UCSD-AML1 (cell line): ENCODE data around the gene MAX.
"Not testable (repeated sequence)": the region's sequence is repeated elsewhere in the genome, so short reads cannot be mapped to it uniquely, and the experiment has no call there.

Experiments used
- DNase-seq: peaks from one replicate; lab custom pipeline; 2025; ENCODE audit not compliant: unreplicated experiment; lab: John Stamatoyannopoulos, UW

MAX gene

DNA sequence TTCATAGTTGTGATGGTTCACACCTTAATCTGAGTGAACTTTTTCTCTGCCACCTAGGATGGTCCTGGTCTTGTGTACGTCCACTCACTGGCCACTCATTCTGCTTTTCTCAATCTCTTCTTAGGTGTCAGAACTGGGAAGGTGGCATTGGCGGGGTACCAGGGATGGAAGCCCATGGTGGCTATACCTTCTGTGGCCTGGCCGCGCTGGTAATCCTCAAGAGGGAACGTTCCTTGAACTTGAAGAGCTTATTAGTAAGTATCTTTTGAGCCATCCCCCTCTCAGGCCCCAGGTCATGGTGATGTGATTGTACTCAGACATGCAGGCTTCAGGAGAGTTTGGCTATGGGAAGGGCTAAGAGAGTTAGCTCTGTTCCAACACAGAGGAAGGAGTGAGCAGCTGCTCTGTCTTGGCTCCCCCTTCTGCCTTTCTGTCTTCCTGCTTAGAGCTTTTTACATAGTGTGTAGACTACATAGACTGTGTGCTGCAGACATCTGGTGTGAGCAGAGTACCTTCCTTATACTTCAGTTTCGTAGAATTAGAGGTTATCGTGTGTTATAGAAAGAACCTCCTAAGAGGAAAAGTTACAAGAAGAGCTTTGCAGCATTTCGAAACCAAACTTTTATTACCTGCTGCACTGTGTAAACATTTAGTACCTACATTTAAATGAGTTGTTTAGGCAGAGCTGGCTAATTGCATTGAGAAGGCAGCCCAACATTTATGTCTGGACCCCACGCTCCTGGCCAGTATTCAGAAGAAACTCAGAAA, 61.5 kb downstream of the MAX start:
- DNase-seq, result no peak

DNA sequence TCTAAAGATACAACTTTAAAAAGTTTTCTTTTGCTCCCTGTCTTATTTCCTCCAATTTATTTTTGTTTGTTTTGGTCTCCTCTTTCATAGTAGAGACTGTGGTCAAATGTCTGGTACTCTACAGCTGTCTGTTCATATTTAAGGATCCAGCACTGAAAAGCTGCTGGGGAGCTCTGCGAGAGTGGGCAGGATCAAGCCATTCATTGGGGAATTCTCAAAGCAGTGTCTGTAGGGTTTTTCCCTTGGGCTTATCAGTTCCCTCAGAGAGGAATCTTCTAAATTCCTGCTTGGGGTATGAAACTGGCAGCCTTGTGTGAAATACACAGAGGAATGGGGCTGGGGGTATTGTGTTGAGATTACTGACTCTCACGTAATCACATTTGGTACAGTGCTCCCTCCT, 63.4 kb downstream of the MAX start:
- DNase-seq, result no peak

DNA sequence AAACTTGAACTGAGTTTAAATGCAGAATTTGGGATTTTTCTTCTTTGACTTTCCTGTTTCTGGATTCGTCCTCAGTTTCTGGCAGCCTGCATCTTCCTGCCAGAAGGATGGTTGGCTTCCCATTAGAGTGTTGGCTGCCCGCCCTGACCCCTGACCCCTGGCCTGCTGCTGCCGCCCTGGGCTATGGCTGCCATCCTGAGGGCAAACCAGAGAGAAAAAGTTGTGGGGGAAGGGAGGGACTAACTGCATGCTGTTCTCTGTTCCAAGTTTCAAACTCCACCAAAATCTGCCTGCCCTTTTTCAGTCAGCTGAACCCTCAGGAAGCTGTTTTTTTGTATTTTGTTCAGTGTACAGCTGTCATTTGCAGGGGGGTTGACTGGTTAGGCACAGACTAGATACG, 67.3 kb downstream of the MAX start:
- no peak for DNase-seq

DNA sequence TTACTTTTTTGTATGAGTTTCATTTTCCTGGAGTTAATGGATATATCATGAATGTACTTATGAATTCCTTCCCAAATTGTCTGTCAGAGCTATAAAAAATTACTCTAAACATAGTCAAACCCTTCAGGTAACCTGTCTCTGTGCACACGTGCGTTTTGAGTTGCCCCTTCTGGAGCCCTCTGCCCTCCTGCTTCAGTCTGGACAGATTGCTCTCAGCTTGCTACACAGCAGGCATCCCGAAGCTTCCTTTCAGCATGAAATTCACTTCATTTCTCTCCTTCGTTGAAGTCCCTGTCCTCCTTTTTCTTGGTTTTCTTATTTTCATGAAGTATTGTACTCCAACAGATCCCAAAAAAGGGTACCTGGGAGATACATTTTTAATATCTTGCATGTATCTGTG, 68.3 kb downstream of the MAX start:
- no peak for DNase-seq

DNA sequence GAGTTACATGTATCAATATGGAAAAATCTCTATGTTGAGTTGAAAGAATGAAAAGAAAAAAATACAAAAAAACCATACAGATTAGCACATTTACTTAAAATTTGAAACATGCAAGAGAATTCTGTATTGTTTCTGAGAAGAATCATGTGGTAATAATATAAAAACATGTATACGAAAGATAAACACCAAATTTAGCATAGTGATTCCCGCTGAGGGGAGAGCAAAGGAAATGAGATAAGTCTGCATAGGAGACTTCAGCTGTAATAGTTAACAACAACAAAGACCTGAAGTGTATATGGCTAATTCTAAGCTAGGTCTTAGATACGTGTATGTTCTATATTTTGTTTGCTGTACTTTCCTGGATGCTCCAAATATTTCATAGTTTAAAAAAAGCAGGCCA, 69.1 kb downstream of the MAX start:
- DNase-seq, result no peak

DNA sequence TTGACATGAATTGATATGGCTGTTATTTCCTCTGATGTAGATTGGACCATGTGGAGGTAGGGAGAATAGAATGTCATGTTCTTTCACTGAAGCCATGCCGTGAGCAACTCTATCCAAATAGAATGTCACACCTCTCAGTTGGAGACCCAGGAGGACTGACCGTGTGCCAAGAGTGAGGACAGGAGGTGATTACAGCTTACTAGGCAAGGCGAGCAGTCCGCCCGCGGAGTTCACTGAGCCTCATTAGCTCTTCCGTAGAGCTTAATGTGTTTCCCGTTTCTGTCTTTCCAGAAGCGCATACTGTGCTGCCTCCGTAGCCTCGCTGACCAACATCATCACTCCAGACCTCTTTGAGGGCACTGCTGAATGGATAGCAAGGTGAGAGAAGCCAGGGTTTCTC, 70.0 kb downstream of the MAX start:
- no peak for DNase-seq

DNA sequence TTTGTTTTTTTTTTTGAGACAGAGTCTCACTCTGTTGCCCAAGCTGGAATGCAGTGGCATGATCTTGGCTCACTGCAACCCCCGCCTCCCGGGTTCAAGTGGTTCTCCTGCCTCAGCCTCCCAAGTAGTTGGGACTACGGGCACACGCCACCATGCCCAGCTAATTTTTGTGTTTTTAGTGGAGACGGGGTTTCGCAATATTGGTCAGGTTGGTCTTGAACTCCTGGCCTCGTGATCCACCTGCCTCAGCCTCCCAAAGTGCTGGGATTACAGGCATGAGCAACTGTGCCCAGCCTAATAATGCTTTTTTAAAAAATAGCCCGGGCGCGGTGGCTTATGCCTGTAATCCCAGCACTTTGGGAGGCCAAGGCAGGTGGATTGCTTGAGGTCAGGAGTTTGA, 71.0 kb downstream of the MAX start:
- DNase-seq, result not testable (repeated sequence)

DNA sequence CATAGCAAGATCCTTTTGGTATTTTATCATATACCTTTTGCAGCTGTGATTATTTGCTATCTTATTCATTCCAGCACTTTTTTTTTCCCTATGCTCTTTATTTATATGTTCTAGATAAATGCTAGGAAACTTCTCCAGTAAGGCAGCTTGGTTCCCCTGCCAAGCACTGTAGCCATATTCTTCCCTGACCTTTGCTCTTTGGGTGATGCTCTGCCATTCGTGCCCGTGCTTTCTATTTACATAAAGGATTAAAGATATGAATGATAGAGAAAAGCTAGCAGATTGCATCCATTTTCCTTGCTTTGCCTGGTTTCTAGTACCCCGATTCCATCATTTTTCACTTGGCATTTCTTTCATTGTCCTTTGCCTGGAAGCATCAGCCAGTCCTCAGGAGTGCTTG, 73.4 kb downstream of the MAX start:
- no peak for DNase-seq

DNA sequence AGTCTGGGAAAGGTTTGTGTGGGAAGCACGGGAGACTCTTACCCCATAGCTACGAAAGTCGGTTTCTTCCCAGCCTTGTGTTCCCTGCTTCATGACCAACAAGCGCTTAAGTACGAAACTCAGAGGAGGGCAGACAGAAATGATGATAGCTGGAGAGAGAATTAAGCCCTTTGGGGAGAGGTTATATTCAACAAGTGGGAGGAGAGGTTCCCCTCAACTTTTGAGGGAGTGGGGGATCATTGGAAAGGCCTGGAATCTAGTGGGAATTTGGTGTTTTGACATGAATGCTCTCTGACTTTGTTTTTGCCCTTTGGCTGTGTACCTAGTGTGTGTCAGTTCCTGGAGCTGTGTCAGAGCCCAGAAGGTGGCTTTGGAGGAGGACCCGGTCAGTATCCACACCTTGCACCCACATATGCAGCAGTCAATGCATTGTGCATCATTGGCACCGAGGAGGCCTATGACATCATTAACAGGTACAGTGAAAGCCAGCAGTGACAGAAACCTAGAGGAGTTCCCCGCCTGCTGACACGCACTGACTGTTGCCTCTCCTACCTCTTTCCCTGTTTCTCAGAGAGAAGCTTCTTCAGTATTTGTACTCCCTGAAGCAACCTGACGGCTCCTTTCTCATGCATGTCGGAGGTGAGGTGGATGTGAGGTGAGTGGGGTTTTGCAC, 75.1 kb downstream of the MAX start:
- no peak for DNase-seq

DNA sequence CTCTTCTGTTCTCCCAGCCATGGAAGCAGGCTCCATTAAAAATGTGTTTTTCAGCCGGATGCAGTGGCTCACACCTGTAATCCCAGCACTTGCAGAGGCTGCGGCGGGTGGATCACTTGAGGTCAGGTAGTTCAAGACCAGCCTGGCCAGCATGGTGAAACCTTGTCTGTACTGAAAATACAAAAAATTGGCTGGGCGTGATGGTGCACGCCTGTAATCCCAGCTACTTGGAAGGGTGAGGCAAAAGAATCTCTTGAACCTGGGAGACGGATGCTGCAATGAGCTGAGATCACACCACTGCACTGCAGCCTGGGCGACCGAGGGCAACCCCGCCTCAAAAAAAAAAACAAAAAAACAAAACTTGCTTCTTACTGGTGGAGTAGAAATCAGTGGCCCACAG, 75.8 kb downstream of the MAX start:
- DNase-seq, result no peak

DNA sequence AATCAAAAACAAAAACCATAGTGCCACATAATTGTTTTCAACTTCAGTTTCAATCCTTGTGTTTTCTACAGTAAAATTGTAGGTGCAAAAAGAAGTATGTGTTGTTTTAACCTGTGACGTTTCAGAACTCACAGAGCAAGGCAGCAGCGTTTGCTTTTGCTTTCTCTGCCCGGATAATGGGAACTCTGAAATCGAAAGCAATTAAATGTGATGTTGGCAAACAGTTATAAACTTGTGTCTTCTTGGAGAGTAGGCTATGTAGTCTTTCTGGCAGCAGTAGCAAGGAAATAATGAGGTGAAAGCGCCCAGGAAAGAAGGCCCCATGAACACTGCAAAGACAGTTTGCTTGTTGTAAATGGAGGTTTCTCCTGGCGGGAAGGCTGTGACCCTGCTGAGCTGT, 76.5 kb downstream of the MAX start:
- no peak for DNase-seq
